GM23248 (cell line): Measurements from ENCODE around the gene ADAMTSL3. TPM values are rescaled to one million over a fixed set of nuclear protein-coding genes. Genes with fewer than 3 reads are reported as not detected.

Experiments used
- DNase-seq: peaks from one replicate; pipeline ENCODE4 v3.0.0-alpha.2; 2015
- H2AFZ ChIP-seq: fragments of 200-600 bp; sonication (generic); 2 replicates; pipeline ENCODE4 v1.6.1; 2016; ENCODE audit warnings: antibody characterized with exemption
- H3F3A ChIP-seq: fragments of 200-600 bp; sonication (generic); 2 replicates; pipeline ENCODE4 v1.6.1; 2016; ENCODE audit warnings: mild to moderate bottlenecking, antibody characterized with exemption, mixed run types; ENCODE audit not compliant: insufficient read depth
- H3K27ac ChIP-seq: fragments of 200-600 bp; sonication (generic); 2 replicates; pipeline ENCODE4 v1.5.1; 2016; ENCODE audit warnings: mild to moderate bottlenecking
- H3K27me3 ChIP-seq: fragments of 200-600 bp; sonication (generic); replicated peaks from 2 replicates; pipeline ENCODE4 v1.6.1; 2016; ENCODE audit warnings: mild to moderate bottlenecking; ENCODE audit not compliant: insufficient read depth
- H3K36me3 ChIP-seq: fragments of 200-600 bp; sonication (generic); 2 replicates; pipeline ENCODE4 v1.6.1; 2016; ENCODE audit warnings: low read depth, mild to moderate bottlenecking
- H3K4me1 ChIP-seq: fragments of 200-600 bp; sonication (generic); 2 replicates; pipeline ENCODE4 v1.6.1; 2016; ENCODE audit warnings: mild to moderate bottlenecking; ENCODE audit not compliant: insufficient read depth
- H3K4me2 ChIP-seq: fragments of 200-600 bp; sonication (generic); one replicate; pipeline ENCODE4 v1.6.1; 2016; ENCODE audit warnings: mild to moderate bottlenecking; ENCODE audit not compliant: unreplicated experiment
- H3K4me3 ChIP-seq: fragments of 200-600 bp; sonication (generic); 2 replicates; pipeline ENCODE4 v1.5.1; 2016; ENCODE audit warnings: mild to moderate bottlenecking
- H3K79me2 ChIP-seq: fragments of 200-600 bp; sonication (generic); 2 replicates; pipeline ENCODE4 v1.6.1; 2016; ENCODE audit warnings: mild to moderate bottlenecking; ENCODE audit not compliant: insufficient read depth
- H3K9ac ChIP-seq: fragments of 200-600 bp; sonication (generic); 2 replicates; pipeline ENCODE4 v1.6.1; 2016; ENCODE audit warnings: mild to moderate bottlenecking
- H3K9me2 ChIP-seq: fragments of 200-600 bp; sonication (generic); 2 replicates; pipeline ENCODE4 v1.6.1; 2016; ENCODE audit warnings: mixed run types, mild to moderate bottlenecking, moderate library complexity; ENCODE audit not compliant: insufficient read depth
- H3K9me3 ChIP-seq: fragments of 200-600 bp; sonication (generic); one replicate; pipeline ENCODE4 v1.6.1; 2017; ENCODE audit warnings: low read depth
- H4K20me1 ChIP-seq: fragments of 200-600 bp; sonication (generic); 2 replicates; pipeline ENCODE4 v1.6.0; 2016; ENCODE audit not compliant: insufficient read depth
- EZH2 ChIP-seq: fragments of 200-600 bp; sonication (generic); IDR thresholded peaks from 2 replicates; pipeline ENCODE4 v1.6.1; 2018; ENCODE audit warnings: antibody characterized with exemption, mild to moderate bottlenecking; ENCODE audit not compliant: insufficient read depth, poor library complexity, severe bottlenecking
- EZH2phosphoT487 ChIP-seq: fragments of 200-600 bp; sonication (generic); IDR thresholded peaks from 2 replicates; pipeline ENCODE4 v1.6.1; 2018; ENCODE audit warnings: antibody characterized with exemption, moderate library complexity, mild to moderate bottlenecking, low read depth; ENCODE audit not compliant: insufficient read depth
- WGBS, 2 experiments: methylation state at CpG; one replicate each; pipeline ENCODE4 v1.1.6; 2015 to 2017; ENCODE audit warnings: low lambda C conversion rate in 2 of 2, low coverage in 1 of 2; ENCODE audit errors: missing lambda C conversion rate in 2 of 2; 5-methylcytosine and 5-hydroxymethylcytosine counted together
- in situ Hi-C: fragments of 300-500 bp; cut with MboI; formaldehyde crosslinking; loops from 2 replicates; pipeline ENCODE4 v1.15.0; 2020
- polyA plus RNA-seq: library from polyadenylated mRNA; unstranded; fragments of >200 nt; fragmentation: Nextera tagmentation; extraction: Ambion mirVana; gene quantifications from 2 replicates; pipeline ENCODE4 v1.2.1, GENCODE V29; 2016
- total RNA-seq: library from RNA; depleted of rRNA; stranded (reverse); fragments of >200 nt; shearing (Covaris generic); gene quantifications from 2 replicates; pipeline ENCODE4 v1.2.3, GENCODE V29; 2014

Gene ADAMTSL3
- total and polyA plus RNA-seq, 2 experiments from 2014 or later = not detected

DNA sequence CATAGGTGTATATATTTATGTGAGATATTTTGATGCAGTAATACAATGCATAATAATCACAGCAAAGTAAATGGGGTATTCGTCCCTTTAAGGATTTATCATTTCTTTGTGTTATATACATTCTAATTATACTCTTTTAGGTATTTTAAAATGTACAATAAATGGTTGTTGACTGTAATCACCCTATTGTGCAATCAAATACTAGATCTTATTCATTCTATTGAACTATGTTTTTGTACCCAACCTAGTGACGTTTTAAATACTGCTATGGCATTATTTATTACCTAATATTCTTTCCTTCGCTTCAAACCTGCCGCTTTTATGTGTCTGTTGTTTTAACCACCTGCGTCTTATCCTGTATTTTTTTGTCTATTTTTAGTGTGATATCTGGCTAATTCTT lies 132.4 kb downstream of the ADAMTSL3 start:
- no peaks in the 10 kb centered on the region for H4K20me1 ChIP-seq
- no peaks in the 10 kb centered on the region for H3F3A ChIP-seq
- H3K79me2 ChIP-seq = no peaks in the 10 kb centered on the region
- TF ChIP-seq EZH2phosphoT487 (no peak), EZH2 (no peak)
- H3K4me3 ChIP-seq = no peak overlapping the region
- H2AFZ ChIP-seq = no peak overlapping the region
- H3K4me2 ChIP-seq = no peak overlapping the region
- no peak overlapping the region for H3K27ac ChIP-seq
- H3K9me3 ChIP-seq = no peaks in the 10 kb centered on the region
- H3K36me3 ChIP-seq = no peaks in the 10 kb centered on the region
- DNase-seq = no peak
- no peak overlapping the region for H3K9ac ChIP-seq
- H3K9me2 ChIP-seq = no peaks in the 10 kb centered on the region
- 61 to 66% methylated on average over 5 of the region's 5 CpGs for WGBS, 2 experiments
- 0 out of 2 replicates have a peak, but pooled peaks cover 4% of the 10 kb centered on the region for H3K27me3 ChIP-seq
- H3K4me1 ChIP-seq = no peaks in the 10 kb centered on the region
- in situ Hi-C loops = no loop called here

GRCh38 chr15:83793069-83793468 lies 139.1 kb downstream of the ADAMTSL3 start:
- in situ Hi-C loops = no loop called here
- Histone ChIP-seq H3K4me2 (no peak overlapping the region), H3K27ac (no peak overlapping the region), H3K9me3 (no peaks in the 10 kb centered on the region), H3K4me1 (no peaks in the 10 kb centered on the region), H3K9ac (no peak overlapping the region), H3K9me2 (no peaks in the 10 kb centered on the region), H3F3A (no peaks in the 10 kb centered on the region), H2AFZ (no peak overlapping the region), H3K79me2 (no peaks in the 10 kb centered on the region), H3K4me3 (no peak overlapping the region), H4K20me1 (no peaks in the 10 kb centered on the region), H3K36me3 (no peaks in the 10 kb centered on the region), H3K27me3 (no peaks in the 10 kb centered on the region)
- no peak for DNase-seq
- TF ChIP-seq EZH2 = no peak
- no peak for TF ChIP-seq EZH2phosphoT487
- 61 to 70% methylated on average over 5 of the region's 5 CpGs for WGBS, 2 experiments

DNA sequence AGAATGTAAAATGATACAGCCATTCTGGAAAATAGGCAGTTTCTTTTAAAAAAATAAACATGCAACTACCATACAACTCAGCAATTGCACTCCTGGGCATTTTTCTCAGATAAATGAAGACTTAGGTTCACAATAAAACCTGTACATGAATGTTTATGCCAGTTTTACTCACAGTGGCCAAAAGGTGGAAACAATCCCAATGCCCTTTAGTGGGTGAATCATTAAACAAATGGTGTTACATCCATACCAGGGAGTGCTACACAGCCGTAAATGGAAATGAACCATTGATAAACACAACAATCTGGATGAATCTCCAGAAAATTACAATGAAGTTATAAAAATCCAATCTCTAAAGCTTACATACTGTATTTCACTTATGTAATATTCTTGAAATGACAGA lies 140.3 kb downstream of the ADAMTSL3 start:
- H3K27me3 ChIP-seq = no peaks in the 10 kb centered on the region
- in situ Hi-C loops = no loop called here
- H3K27ac ChIP-seq = no peak overlapping the region
- no peaks in the 10 kb centered on the region for H3K9me3 ChIP-seq
- H3K79me2 ChIP-seq = no peaks in the 10 kb centered on the region
- H3K9me2 ChIP-seq = no peaks in the 10 kb centered on the region
- TF ChIP-seq EZH2phosphoT487 = no peak
- no peaks in the 10 kb centered on the region for H3K4me1 ChIP-seq
- H3F3A ChIP-seq = no peaks in the 10 kb centered on the region
- H4K20me1 ChIP-seq = no peaks in the 10 kb centered on the region
- H3K4me2 ChIP-seq = no peak overlapping the region
- H3K4me3 ChIP-seq = no peak overlapping the region
- no peaks in the 10 kb centered on the region for H3K36me3 ChIP-seq
- WGBS, 2 experiments = 50 to 66% methylated on average over 1 of the region's 1 CpG
- no peak for DNase-seq
- no peak overlapping the region for H3K9ac ChIP-seq
- H2AFZ ChIP-seq = no peak overlapping the region

- Histone ChIP-seq H3K4me2 (no peak overlapping the region), H3K9me3 (no peaks in the 10 kb centered on the region), H3F3A (no peaks in the 10 kb centered on the region), H3K36me3 (no peaks in the 10 kb centered on the region), H3K79me2 (no peaks in the 10 kb centered on the region), H2AFZ (no peak overlapping the region), H3K4me1 (no peaks in the 10 kb centered on the region), H3K9me2 (no peaks in the 10 kb centered on the region), H3K27ac (no peak overlapping the region), H3K4me3 (no peak overlapping the region), H3K9ac (no peak overlapping the region), H3K27me3 (0 out of 2 replicates have a peak, but pooled peaks cover 3% of the 10 kb centered on the region), H4K20me1 (no peaks in the 10 kb centered on the region)
- no peak for TF ChIP-seq EZH2
- TF ChIP-seq EZH2phosphoT487 = no peak
- 28 to 39% methylated on average over 2 of the region's 2 CpGs for WGBS, 2 experiments
- no peak for DNase-seq
- in situ Hi-C loops = no loop called here
Observed at GRCh38 chr15:83809345-83809744, 155.4 kb downstream of the ADAMTSL3 start.

DNA sequence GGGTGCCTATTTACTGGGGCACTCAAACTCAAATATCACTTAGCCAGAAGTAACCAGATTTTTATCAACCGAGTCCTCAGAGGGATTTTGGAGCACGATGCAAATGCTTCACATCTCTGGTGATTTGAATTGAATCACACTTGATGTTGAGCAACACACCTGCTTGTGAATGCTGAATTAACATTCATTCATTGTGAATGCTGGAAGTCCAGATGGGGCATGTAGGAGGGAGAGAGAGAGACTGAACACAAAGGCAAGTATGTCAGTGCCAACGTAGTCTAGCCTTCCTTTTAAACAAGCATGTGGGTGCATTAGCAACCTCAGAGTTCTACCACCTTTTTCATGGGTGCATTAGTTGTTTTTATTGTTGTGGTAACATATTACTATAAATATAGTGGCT lies 156.2 kb downstream of the ADAMTSL3 start:
- H3K27me3 ChIP-seq = 0 out of 2 replicates have a peak, but pooled peaks cover 5% of the 10 kb centered on the region
- 49 to 53% methylated on average over 3 of the region's 3 CpGs for WGBS, 2 experiments

More for the DNA sequence above, 156.2 kb downstream of the ADAMTSL3 start:
- Histone ChIP-seq H3K36me3 (no peaks in the 10 kb centered on the region), H3K9me3 (no peaks in the 10 kb centered on the region), H3K9me2 (no peaks in the 10 kb centered on the region), H4K20me1 (no peaks in the 10 kb centered on the region), H3K79me2 (no peaks in the 10 kb centered on the region), H3K4me3 (no peak overlapping the region), H3K4me1 (no peaks in the 10 kb centered on the region), H2AFZ (no peak overlapping the region), H3K4me2 (no peak overlapping the region), H3F3A (no peaks in the 10 kb centered on the region), H3K27ac (no peak overlapping the region), H3K9ac (no peak overlapping the region)
- in situ Hi-C loops = no loop called here
- DNase-seq = no peak
- TF ChIP-seq EZH2 = no peak
- TF ChIP-seq EZH2phosphoT487 = no peak
